Osteoblast (primary cell): ENCODE results near the gene ZNF547. TPM values are rescaled to one million over a fixed set of nuclear protein-coding genes. Genes with fewer than 3 reads are reported as not detected.

Source experiments
- DNase-seq: peaks from one replicate; pipeline ENCODE4 v3.0.0; 2011; ENCODE audit warnings: low spot score, mixed read lengths; ENCODE audit not compliant: insufficient read length; ENCODE audit errors: missing footprints
- H2AFZ ChIP-seq: 2 replicates; pipeline ENCODE4 v1.6.0; 2011; ENCODE audit warnings: mild to moderate bottlenecking, low read length
- H3K27ac ChIP-seq: 2 replicates; pipeline ENCODE4 v1.5.1; 2011; ENCODE audit warnings: mild to moderate bottlenecking, low read depth, low read length, moderate library complexity
- H3K27me3 ChIP-seq: 2 replicates; pipeline ENCODE4 v1.6.0; 2012; ENCODE audit warnings: mild to moderate bottlenecking, control low read depth, inconsistent platforms, low read length, moderate library complexity; ENCODE audit not compliant: insufficient read depth
- H3K36me3 ChIP-seq: 2 replicates; pipeline ENCODE4 v1.5.1; 2011; ENCODE audit warnings: mild to moderate bottlenecking, low read length, control low read depth, moderate library complexity; ENCODE audit not compliant: insufficient read depth
- H3K4me1 ChIP-seq: 2 replicates; pipeline ENCODE4 v1.5.1; 2011; ENCODE audit warnings: mild to moderate bottlenecking, low read length, control low read depth, moderate library complexity; ENCODE audit not compliant: insufficient read depth
- H3K4me2 ChIP-seq: 2 replicates; pipeline ENCODE4 v1.6.0; 2011; ENCODE audit warnings: mild to moderate bottlenecking, low read length; ENCODE audit not compliant: insufficient read depth
- H3K4me3 ChIP-seq: fragments of 200-600 bp; sonication (generic); 3 replicates; pipeline ENCODE4 v1.5.1; 2012; ENCODE audit warnings: mild to moderate bottlenecking, low read length, inconsistent platforms; ENCODE audit not compliant: insufficient read depth
- H3K79me2 ChIP-seq: 2 replicates; pipeline ENCODE4 v1.6.0; 2012; ENCODE audit warnings: mild to moderate bottlenecking, low read length, control low read depth, inconsistent platforms; ENCODE audit not compliant: insufficient read depth
- H3K9me3 ChIP-seq: 2 replicates; pipeline ENCODE4 v1.5.1; 2011; ENCODE audit warnings: low read depth, low read length, control low read depth
- H4K20me1 ChIP-seq: 2 replicates; pipeline ENCODE4 v1.6.0; 2012; ENCODE audit warnings: mild to moderate bottlenecking, low read length, control low read depth; ENCODE audit not compliant: insufficient read depth
- total RNA-seq: library from RNA; depleted of rRNA; stranded (reverse); fragments of >200 nt; gene quantifications from 2 replicates; pipeline ENCODE4 v1.2.3, GENCODE V29; 2012
- TF ChIP-seq, protein P1 (sequence below): IDR thresholded peaks from 2 replicates; pipeline ENCODE4 v1.5.1; 2011; ENCODE audit warnings: mild to moderate bottlenecking, low read depth, low read length, moderate library complexity; ENCODE audit errors: extremely low read depth

The ZNF547 gene
- 3.5 and 5.1 TPM in 2 replicates for total RNA-seq

- TF ChIP-seq, protein P1, sequence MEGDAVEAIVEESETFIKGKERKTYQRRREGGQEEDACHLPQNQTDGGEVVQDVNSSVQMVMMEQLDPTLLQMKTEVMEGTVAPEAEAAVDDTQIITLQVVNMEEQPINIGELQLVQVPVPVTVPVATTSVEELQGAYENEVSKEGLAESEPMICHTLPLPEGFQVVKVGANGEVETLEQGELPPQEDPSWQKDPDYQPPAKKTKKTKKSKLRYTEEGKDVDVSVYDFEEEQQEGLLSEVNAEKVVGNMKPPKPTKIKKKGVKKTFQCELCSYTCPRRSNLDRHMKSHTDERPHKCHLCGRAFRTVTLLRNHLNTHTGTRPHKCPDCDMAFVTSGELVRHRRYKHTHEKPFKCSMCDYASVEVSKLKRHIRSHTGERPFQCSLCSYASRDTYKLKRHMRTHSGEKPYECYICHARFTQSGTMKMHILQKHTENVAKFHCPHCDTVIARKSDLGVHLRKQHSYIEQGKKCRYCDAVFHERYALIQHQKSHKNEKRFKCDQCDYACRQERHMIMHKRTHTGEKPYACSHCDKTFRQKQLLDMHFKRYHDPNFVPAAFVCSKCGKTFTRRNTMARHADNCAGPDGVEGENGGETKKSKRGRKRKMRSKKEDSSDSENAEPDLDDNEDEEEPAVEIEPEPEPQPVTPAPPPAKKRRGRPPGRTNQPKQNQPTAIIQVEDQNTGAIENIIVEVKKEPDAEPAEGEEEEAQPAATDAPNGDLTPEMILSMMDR: no peak
- peak; percentile 98 for DNase-seq
- peaks cover 8% of the 10 kb centered on the region for H3K4me1 ChIP-seq
- H3K27ac ChIP-seq: peak within 1 kb of the TSS; percentile 72
- peak within 1 kb of the TSS; percentile 92 for H2AFZ ChIP-seq
- no peaks in the 10 kb centered on the region for H3K27me3 ChIP-seq
- H3K4me3 ChIP-seq: peak within 1 kb of the TSS; percentile 76
- peaks cover 11% of the 10 kb centered on the region for H3K36me3 ChIP-seq
- peaks cover 25% of the 10 kb centered on the region for H3K79me2 ChIP-seq
- H3K9me3 ChIP-seq: peaks cover 3% of the 10 kb centered on the region
- H4K20me1 ChIP-seq: no peaks in the 10 kb centered on the region
- peak within 1 kb of the TSS; percentile 89 for H3K4me2 ChIP-seq
Measured at GRCh38 chr19:57362997-57363687, at the start of gene ZNF547, which contains the start of gene TRAPPC2B. Gene ZNF547 (plus strand): TSS chr19:57363551. CDS start chr19:57368556, 5,005 bp downstream. Gene TRAPPC2B (plus strand): TSS chr19:57363551. CDS start chr19:57364834, 1,283 bp downstream.

GRCh38 chr19:57314146-57314545 is 49.2 kb upstream of the ZNF547 start:
- TF ChIP-seq, protein P1: no peak

DNA sequence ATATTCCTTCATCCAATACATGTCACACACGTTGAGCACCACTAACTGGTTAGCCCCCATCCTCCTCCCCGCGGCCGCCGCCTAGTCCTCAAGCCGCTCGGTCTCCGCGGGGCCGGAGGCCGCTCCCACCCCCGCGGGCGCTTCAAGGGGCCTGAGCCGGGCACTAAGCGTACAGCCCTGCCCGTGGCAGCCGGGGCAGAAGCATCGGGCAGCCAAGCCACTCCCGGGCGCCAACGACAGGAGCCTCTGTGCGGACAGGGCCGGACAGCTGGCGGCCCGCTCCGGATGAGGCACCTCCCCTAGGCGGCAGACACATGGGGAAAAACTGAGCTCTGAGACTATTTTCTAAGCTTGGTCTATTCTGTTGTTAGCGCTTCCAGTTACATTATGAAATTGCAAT is 45.8 kb upstream of the ZNF547 start:
- Histone ChIP-seq H3K4me3 (peak overlapping the region; percentile 55), H3K27me3 (peaks cover 13% of the 10 kb centered on the region), H3K79me2 (peaks cover 22% of the 10 kb centered on the region), H3K36me3 (no peaks in the 10 kb centered on the region), H3K4me1 (peaks cover 10% of the 10 kb centered on the region), H3K9me3 (no peaks in the 10 kb centered on the region), H3K27ac (no peak overlapping the region), H3K4me2 (no peak overlapping the region), H2AFZ (peak overlapping the region; percentile 61), H4K20me1 (no peaks in the 10 kb centered on the region)
- DNase-seq: no peak
- TF ChIP-seq, protein P1: no peak

More at GRCh38 chr19:57314146-57314545, 49.2 kb upstream of the ZNF547 start:
- Histone ChIP-seq H2AFZ (no peak overlapping the region), H3K36me3 (no peaks in the 10 kb centered on the region), H3K27me3 (peaks cover 13% of the 10 kb centered on the region), H3K9me3 (no peaks in the 10 kb centered on the region), H3K4me2 (no peak overlapping the region), H3K4me1 (no peaks in the 10 kb centered on the region), H3K27ac (no peak overlapping the region), H3K79me2 (no peaks in the 10 kb centered on the region), H3K4me3 (no peak overlapping the region), H4K20me1 (no peaks in the 10 kb centered on the region)
- no peak for DNase-seq

DNA sequence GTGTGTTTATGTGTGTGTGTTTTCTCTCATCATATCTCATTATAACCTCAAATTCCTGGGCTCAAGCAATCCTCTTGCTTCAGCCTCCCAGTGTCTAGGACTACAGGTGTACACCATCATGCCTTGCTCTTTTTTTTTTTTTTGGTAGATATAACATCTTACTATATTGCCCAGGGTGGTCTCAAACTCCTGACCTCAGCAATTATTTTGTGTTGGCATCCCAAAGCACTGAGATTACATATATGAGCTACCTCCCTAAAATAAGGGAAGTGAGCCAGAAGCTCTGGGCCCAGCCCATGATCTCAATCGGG is 43.5 kb upstream of the ZNF547 start:
- peak overlapping the region; percentile 85 for H3K27ac ChIP-seq
- H3K4me1 ChIP-seq: peaks cover 10% of the 10 kb centered on the region
- no peaks in the 10 kb centered on the region for H4K20me1 ChIP-seq

More for the DNA sequence above, 43.5 kb upstream of the ZNF547 start:
- H3K4me2 ChIP-seq: peak overlapping the region; percentile 92
- H3K36me3 ChIP-seq: peaks cover 13% of the 10 kb centered on the region
- H3K27me3 ChIP-seq: peaks cover 13% of the 10 kb centered on the region
- H3K9me3 ChIP-seq: no peaks in the 10 kb centered on the region
- DNase-seq: no peak
- TF ChIP-seq, protein P1: no peak
- H3K79me2 ChIP-seq: peaks cover 37% of the 10 kb centered on the region
- peak overlapping the region; percentile 97 for H2AFZ ChIP-seq
- H3K4me3 ChIP-seq: peak overlapping the region; percentile 94
